PC-9 (cell line): ENCODE data around the gene ECI2.

Experiments
- EZH2 ChIP-seq: fragments of 200-600 bp; sonication (generic); IDR thresholded peaks from 2 replicates; pipeline ENCODE4 v1.8.0; 2017; ENCODE audit warnings: antibody characterized with exemption, low read depth
- TF ChIP-seq, protein P1 (sequence below): fragments of 200-600 bp; sonication (generic); conservative IDR thresholded peaks from 2 replicates; pipeline ENCODE4 v1.6.1; 2017; ENCODE audit warnings: mixed run types, antibody characterized with exemption, mild to moderate bottlenecking, moderate library complexity

DNA sequence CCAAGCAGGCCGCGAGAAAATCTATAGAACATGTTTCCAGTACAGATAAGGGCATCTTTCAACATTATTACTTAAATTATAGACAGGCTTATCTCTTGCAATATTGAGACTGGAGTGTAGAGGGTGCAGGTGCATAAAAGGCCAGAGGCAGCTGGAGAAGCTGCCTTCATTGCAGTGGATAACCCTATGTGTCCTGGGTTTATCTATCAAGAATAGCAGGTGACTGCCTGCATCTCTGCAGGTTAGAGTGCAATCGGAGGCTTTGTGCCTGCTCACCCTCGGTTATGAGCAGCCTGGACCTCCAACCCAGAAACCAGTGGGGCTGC, 28.7 kb upstream of the ECI2 start:
- TF ChIP-seq, protein P1, sequence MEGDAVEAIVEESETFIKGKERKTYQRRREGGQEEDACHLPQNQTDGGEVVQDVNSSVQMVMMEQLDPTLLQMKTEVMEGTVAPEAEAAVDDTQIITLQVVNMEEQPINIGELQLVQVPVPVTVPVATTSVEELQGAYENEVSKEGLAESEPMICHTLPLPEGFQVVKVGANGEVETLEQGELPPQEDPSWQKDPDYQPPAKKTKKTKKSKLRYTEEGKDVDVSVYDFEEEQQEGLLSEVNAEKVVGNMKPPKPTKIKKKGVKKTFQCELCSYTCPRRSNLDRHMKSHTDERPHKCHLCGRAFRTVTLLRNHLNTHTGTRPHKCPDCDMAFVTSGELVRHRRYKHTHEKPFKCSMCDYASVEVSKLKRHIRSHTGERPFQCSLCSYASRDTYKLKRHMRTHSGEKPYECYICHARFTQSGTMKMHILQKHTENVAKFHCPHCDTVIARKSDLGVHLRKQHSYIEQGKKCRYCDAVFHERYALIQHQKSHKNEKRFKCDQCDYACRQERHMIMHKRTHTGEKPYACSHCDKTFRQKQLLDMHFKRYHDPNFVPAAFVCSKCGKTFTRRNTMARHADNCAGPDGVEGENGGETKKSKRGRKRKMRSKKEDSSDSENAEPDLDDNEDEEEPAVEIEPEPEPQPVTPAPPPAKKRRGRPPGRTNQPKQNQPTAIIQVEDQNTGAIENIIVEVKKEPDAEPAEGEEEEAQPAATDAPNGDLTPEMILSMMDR, result no peak
- TF ChIP-seq EZH2, result no peak
